GM23338 (cell line): ENCODE results near the gene POLR3E.

Experiments
- EZH2 ChIP-seq: fragments of 200-600 bp; sonication (generic); IDR thresholded peaks from one replicate; pipeline ENCODE4 v1.8.0; 2017; ENCODE audit warnings: antibody characterized with exemption, mild to moderate bottlenecking, low read depth; ENCODE audit not compliant: unreplicated experiment
- POLR2AphosphoS5 ChIP-seq: IDR thresholded peaks from 2 replicates; pipeline ENCODE4 v1.6.1; 2016; ENCODE audit warnings: antibody characterized with exemption, low read depth
- TF ChIP-seq, protein P1 (sequence below), 2 experiments: fragments of 200-600 bp in 1 of 2; sonication (generic) in 1 of 2; conservative IDR thresholded peaks; 2 replicates each; pipeline versions ENCODE4 v1.5.1 to v1.6.1; 2016 to 2017; ENCODE audit warnings: antibody characterized with exemption in 2 of 2, low read depth in 2 of 2, mild to moderate bottlenecking in 2 of 2, moderate library complexity in 1 of 2

- TF ChIP-seq, protein P1, sequence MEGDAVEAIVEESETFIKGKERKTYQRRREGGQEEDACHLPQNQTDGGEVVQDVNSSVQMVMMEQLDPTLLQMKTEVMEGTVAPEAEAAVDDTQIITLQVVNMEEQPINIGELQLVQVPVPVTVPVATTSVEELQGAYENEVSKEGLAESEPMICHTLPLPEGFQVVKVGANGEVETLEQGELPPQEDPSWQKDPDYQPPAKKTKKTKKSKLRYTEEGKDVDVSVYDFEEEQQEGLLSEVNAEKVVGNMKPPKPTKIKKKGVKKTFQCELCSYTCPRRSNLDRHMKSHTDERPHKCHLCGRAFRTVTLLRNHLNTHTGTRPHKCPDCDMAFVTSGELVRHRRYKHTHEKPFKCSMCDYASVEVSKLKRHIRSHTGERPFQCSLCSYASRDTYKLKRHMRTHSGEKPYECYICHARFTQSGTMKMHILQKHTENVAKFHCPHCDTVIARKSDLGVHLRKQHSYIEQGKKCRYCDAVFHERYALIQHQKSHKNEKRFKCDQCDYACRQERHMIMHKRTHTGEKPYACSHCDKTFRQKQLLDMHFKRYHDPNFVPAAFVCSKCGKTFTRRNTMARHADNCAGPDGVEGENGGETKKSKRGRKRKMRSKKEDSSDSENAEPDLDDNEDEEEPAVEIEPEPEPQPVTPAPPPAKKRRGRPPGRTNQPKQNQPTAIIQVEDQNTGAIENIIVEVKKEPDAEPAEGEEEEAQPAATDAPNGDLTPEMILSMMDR (conservative IDR thresholded peaks at IDR 0.05; ENCODE audit: low read depth in 2 of 2) = no peak
- TF ChIP-seq EZH2 (no peak), POLR2AphosphoS5 (no peak)
These were observed 1.8 kb downstream of the POLR3E start for GRCh38 chr16:22299036-22299435.
